Choroid plexus epithelial cell (primary cell): Measurements from ENCODE around the gene ACRBP.

Experiments
- DNase-seq: peaks from one replicate; pipeline ENCODE4 v3.0.0-alpha.2; 2010; ENCODE audit warnings: low read depth
- H3K4me3 ChIP-seq: 2 replicates; pipeline ENCODE4 v1.5.1; 2011; ENCODE audit warnings: low read depth, mild to moderate bottlenecking, control low read depth, low read length, moderate library complexity
- TF ChIP-seq, protein P1 (sequence below): conservative IDR thresholded peaks from 2 replicates; pipeline ENCODE4 v1.5.1; 2011; ENCODE audit warnings: low read depth, mild to moderate bottlenecking, control low read depth, inconsistent platforms, low read length, moderate library complexity

ACRBP gene

DNA sequence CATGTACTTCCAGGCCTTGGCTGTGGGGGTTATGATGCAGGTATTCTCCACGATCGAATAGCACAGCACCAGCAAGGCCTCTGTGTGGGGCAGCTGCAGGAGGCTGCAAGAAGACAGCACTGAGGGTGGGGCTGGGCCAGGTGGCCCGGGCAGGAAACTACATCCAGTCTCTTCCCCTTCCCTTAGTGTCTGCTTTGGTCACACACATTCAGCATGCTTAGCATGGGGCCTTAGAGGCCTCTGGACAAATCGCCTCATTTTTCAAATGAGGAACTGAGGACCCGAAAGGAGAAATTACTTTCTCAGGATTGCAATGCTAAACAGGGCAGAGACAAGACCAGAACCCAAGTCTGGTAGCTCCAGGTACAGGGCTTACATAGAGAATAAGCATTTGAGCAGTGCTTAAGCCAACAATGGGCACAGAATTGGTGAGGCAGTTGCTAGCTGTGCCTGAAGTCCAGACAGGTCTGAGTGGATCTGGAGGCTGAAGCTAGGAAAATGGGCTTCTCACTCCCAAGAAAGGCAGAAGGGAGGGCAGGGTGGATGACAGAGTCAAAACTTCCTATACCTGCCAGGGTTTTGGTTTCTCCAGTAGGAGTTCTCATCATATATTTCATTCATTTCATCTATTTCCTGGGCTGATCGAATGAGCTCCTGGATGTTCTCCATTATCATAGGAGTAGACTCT is 3.5 kb downstream of the ACRBP start:
- no peak for DNase-seq
- no peak overlapping the region for H3K4me3 ChIP-seq
- TF ChIP-seq, protein P1, sequence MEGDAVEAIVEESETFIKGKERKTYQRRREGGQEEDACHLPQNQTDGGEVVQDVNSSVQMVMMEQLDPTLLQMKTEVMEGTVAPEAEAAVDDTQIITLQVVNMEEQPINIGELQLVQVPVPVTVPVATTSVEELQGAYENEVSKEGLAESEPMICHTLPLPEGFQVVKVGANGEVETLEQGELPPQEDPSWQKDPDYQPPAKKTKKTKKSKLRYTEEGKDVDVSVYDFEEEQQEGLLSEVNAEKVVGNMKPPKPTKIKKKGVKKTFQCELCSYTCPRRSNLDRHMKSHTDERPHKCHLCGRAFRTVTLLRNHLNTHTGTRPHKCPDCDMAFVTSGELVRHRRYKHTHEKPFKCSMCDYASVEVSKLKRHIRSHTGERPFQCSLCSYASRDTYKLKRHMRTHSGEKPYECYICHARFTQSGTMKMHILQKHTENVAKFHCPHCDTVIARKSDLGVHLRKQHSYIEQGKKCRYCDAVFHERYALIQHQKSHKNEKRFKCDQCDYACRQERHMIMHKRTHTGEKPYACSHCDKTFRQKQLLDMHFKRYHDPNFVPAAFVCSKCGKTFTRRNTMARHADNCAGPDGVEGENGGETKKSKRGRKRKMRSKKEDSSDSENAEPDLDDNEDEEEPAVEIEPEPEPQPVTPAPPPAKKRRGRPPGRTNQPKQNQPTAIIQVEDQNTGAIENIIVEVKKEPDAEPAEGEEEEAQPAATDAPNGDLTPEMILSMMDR, result no peak

DNA sequence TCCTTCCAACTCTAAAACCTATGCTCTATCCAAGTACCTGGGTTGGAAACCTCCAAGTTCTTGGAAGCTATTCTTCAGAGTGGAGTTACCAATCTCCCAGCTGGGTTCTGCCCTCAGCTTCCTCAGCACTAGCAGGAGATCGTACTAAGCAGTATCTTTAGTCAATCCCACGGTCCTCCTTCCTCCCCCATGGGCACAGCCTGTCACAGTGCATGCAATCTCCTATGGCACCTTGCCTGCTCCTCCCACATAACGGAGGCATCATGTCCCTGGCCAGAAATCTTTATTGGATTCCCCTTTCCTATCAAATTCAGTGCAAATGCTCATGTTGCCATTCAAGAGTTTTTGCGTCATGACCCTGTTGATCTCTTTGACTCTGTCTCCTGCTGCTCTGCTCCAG is 6.1 kb downstream of the ACRBP start:
- H3K4me3 ChIP-seq, result no peak overlapping the region
- no peak for DNase-seq
- TF ChIP-seq, protein P1, result no peak

DNA sequence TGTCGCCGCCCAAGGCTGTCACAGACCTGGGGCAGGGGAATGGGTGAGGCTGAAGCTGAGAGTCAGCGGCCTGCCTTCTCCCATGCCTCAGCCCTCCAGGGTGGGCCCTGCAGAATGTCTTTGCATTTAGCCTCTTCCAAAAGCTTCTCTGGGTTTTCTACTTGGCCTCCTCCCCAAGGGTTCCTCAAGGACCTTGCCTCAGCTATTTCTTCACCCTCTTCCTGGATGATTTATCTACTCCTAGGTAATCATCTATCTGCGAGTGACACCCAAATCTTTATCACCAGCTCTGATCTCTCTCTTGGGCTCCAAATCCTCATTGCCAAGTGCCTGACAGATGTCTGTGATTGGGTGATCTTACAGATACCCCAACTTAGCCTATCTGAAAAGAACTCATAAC is 6.7 kb downstream of the ACRBP start:
- DNase-seq, result no peak
- TF ChIP-seq, protein P1, result no peak
- H3K4me3 ChIP-seq, result no peak overlapping the region

DNA sequence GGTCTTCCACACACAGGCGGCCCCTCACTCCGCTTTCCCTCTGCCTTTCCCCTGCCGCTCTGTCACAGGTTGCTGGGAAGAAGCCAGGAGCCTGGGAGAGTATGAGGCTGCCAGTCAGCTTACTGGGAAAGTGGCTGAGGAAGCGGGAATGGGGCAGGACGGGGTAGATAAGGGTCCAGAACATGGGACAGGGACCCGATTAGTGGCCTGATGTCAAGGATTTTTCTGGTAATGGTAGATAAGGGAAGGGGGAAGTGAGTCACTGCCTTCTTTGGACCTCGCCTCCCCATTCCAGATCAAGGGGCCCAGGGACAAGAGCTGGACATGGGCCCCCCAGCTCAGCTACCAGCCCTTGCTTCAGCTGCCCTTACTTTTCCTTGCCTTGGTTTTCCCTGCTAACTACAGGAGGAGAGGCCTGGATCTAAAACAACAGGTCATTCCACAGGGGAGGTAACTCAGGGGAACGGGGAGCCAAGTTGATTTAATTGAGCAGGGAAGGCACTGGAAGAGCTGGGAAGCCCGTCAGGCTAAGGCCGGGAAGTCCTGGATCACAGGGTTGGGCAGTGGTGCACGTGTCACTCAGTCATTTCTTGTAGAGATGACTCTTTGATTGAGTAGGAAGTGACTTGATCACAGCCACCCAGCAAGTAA is 8.0 kb downstream of the ACRBP start:
- TF ChIP-seq, protein P1, result no peak
- DNase-seq, result no peak
- no peak overlapping the region for H3K4me3 ChIP-seq

DNA sequence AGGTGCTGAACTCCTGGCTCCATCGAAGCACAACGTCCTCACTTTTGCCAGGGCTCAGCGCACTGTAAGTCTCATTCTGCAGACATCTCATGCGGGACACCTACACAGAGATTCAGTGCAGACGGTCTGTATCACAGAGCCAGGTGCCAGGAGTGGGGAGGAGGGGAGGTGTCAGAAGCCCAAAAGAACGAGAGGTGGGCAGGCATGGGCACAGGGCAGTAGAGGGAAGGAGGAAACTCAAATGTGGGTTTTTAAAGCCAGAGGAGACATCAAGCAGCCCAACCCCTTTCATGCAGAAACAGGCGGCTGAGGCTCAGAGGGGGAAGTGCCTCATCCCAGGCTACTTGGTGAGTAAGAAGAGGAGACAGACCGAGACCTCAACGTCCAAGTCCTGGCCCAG is 8.9 kb downstream of the ACRBP start:
- TF ChIP-seq, protein P1, result no peak
- DNase-seq, result no peak
- no peak overlapping the region for H3K4me3 ChIP-seq

DNA sequence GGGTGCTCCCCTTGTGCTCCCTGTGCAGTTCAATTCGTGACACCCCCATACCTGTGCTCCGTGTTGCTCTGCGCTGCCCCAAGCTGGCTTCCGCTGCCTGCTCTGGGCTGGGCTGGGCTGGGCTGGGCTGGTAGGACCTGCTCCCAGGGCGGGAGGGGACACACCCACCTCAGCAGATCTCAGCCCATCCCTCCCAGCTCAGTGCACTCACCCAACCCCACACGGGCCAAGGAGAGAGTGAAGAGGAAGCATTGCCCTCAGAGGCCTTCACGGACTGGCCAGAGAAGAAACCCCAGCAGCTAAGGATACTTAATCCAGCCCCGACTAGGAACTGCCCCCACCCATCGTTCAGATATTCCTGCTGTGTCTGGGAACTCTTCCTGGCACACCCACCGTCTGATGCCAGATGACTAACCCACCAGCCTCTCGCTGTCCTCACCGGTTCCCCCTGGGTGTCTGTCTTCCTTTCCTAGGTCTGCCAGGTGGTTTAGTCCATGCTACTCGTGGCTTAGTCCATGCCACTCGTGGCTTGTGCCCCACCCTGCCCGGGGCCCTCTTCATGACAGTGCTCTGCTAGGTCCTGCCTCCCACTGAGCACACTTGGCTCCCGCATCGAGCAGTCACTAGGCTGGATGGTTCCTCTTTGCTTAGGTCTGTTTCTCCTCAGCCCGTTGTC is 11.2 kb downstream of the ACRBP start, which contains the start of gene LPAR5:
LPAR5 (minus strand) TSS at position 104 of the 676 bp plus-strand sequence. CDS start 14,711 bp downstream, outside the sequence.
- DNase-seq, result peak; percentile 44
- H3K4me3 ChIP-seq, result no peak within 1 kb of the TSS
- TF ChIP-seq, protein P1, result no peak
